ENCODE measurements around the gene SERTAD1. TPM values are rescaled to one million over a fixed set of nuclear protein-coding genes. Genes with fewer than 3 reads are reported as not detected.

SERTAD1 gene
- total and polyA plus RNA-seq, 8 donors: 8.6 to 36.5 (median 11.2) TPM; not detected in 1

DNA sequence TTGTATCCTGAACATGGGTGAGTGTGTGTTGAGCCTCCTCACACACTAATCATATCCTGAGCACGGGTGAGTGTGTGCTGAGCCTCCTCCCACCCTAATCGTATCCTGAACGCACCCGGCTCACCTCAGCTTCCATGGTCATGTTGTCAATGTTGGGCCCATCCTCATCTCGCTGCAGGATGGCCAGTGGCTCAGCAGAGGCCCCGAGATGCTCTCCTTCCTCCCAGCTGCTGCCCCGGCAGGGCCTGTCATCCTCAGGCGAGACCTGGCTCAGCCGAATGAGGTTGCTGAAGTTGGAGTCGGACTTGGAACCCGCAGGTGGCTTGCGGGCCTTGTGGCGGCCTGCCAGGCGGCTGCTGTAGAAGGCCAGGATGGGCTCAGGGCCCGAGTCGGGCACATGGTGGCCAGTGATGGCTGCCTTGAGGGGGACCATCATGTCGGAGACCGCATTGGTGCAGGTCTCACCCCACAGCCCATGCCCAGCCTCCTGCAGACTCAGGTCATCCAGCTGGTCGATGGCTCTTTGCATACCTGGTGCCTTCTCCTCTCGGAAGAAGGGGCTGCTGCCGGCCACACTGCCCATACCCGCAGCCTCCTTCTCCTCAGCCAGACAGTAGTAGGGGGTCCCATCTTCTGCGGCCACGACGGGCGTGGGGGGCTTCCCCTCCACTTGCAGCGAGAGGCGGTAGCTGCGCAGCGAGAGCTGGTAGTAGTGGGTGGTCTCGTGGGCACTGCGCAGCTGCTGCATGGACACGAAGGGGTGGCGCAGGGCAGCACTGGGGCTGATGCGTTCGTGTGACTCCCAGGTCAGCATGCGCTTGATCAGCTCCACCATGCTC is 45.4 kb downstream of the SERTAD1 start:
- intact Hi-C loops (cut with DNase I; ENCODE audit: low total_unique reads): no loop called here
- no peak for TF ChIP-seq POLR2A (IDR thresholded peaks at IDR 0.05)
- TF ChIP-seq, protein P1, sequence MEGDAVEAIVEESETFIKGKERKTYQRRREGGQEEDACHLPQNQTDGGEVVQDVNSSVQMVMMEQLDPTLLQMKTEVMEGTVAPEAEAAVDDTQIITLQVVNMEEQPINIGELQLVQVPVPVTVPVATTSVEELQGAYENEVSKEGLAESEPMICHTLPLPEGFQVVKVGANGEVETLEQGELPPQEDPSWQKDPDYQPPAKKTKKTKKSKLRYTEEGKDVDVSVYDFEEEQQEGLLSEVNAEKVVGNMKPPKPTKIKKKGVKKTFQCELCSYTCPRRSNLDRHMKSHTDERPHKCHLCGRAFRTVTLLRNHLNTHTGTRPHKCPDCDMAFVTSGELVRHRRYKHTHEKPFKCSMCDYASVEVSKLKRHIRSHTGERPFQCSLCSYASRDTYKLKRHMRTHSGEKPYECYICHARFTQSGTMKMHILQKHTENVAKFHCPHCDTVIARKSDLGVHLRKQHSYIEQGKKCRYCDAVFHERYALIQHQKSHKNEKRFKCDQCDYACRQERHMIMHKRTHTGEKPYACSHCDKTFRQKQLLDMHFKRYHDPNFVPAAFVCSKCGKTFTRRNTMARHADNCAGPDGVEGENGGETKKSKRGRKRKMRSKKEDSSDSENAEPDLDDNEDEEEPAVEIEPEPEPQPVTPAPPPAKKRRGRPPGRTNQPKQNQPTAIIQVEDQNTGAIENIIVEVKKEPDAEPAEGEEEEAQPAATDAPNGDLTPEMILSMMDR (IDR thresholded peaks at IDR 0.05): no peak
- TF ChIP-seq POLR2AphosphoS5 (IDR thresholded peaks at IDR 0.05): no peak
- TF ChIP-seq EP300 (IDR thresholded peaks at IDR 0.05): no peak
- no peak overlapping the region for H3K4me3 ChIP-seq

DNA sequence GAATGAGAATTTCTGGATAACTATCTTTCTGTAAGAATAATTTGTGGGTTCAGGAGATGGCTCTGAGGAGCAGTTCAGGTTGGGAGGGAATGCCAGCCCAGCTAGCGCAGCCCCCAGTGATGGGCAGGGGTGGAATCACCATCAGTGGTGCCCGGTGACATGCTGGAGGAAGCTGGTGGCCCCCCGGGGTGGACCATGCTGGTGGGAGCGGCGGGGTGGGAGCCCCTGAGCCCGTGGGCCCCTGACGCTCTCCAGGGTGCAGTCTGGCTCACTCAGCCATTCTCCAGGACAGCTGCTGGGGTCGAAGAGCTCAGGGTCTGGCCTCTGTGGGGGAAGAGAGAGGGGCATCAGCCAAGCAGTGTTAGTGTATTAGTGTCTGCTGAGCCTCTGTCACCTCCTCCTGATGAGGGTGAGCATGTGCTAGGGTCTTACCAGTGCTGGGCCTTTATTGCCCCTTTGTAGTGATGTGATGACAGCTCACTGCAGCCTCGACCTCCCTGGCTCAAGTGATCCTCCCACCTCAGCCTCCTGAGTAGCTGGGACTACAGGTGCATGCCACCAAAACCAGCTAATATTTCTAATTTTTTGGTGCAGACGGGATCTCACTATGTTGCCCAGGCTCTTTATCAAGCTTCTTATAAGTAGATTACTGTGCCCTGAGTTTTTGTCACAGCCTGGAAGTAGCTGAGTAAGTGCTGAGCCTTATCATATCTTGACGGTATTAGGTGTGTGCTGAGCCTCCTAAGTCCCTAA is 46.2 kb downstream of the SERTAD1 start:
- H3K4me1 ChIP-seq: no peaks in the 10 kb centered on the region
- H3K36me3 ChIP-seq: peaks cover 17 to 65% (median 60%) of the 10 kb centered on the region in 4 donors
- H3K4me3 ChIP-seq: no peak overlapping the region
- 81 to 86% (median 84%) methylated on average over 10 to 11 of the region's 11 CpGs for WGBS, 5 donors
- H3K27ac ChIP-seq: no peak overlapping the region
- TF ChIP-seq POLR2A (IDR thresholded peaks at IDR 0.05): no peak
- TF ChIP-seq EP300 (IDR thresholded peaks at IDR 0.05): no peak
- TF ChIP-seq POLR2AphosphoS5 (IDR thresholded peaks at IDR 0.05): no peak
- TF ChIP-seq, protein P1 (IDR thresholded peaks at IDR 0.05): no peak
- no peaks in the 10 kb centered on the region for H3K27me3 ChIP-seq
- H3K9me3 ChIP-seq: no peaks in the 10 kb centered on the region
- intact Hi-C loops (cut with DNase I; ENCODE audit: low total_unique reads): no loop called here
- DNase-seq: no peak

More for the DNA sequence above, 45.4 kb downstream of the SERTAD1 start:
- no peak for DNase-seq
- H3K36me3 ChIP-seq: peaks cover 13 to 57% (median 53%) of the 10 kb centered on the region in 4 donors
- WGBS, 5 donors: 84 to 90% (median 88%) methylated on average over 27 to 37 of the region's 37 CpGs
- no peaks in the 10 kb centered on the region for H3K4me1 ChIP-seq
- H3K27ac ChIP-seq: no peak overlapping the region
- H3K9me3 ChIP-seq: no peaks in the 10 kb centered on the region
- no peaks in the 10 kb centered on the region for H3K27me3 ChIP-seq

DNA sequence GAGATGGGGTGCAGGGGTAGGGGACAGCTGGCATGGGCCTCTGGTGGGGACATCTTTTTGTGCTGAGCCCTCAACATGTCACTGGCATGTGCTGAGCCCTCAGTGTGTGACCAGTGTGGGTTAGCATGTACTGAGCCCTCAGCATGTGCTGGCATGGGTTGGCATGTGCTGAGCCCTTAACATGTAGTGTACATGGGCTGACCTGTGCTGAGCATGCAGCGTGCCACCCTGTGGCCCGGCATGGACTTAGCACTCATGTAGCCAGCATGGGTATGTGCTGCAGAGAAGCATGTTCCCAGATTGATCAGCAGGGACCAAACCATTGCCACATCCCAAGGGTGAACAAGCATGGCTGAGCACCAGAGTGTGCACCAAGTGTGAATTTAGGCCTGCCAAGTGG is 47.3 kb downstream of the SERTAD1 start:
- H3K4me1 ChIP-seq: no peaks in the 10 kb centered on the region
- intact Hi-C loops (cut with DNase I; ENCODE audit: low total_unique reads): no loop called here
- 60 to 100% (median 82%) methylated on average over 1 to 2 of the region's 2 CpGs for WGBS, 5 donors

DNA sequence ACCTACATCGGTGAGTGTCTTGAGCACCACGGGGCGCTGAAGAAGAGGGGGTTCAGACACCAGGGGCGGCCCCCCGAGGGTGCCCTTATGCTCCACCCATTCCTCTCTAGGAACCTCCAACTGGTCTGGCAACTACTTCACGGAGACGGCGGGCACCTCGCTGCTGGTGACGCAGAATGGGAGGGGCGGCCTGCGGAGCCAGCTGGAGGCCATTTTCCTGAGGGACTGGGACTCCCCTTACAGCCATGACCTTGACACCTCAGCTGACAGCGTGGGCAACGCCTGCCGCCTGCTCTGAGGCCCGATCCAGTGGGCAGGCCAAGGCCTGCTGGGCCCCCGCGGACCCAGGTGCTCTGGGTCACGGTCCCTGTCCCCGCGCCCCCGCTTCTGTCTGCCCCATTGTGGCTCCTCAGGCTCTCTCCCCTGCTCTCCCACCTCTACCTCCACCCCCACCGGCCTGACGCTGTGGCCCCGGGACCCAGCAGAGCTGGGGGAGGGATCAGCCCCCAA is 47.9 kb downstream of the SERTAD1 start:
- Histone ChIP-seq H3K9me3 (no peaks in the 10 kb centered on the region), H3K27ac (no peak overlapping the region), H3K4me1 (no peaks in the 10 kb centered on the region), H3K4me3 (no peak overlapping the region), H3K36me3 (peaks cover 18 to 82% (median 77%) of the 10 kb centered on the region in 4 donors), H3K27me3 (no peaks in the 10 kb centered on the region)
- TF ChIP-seq POLR2AphosphoS5 (IDR thresholded peaks at IDR 0.05) (no peak), POLR2A (IDR thresholded peaks at IDR 0.05) (no peak), EP300 (IDR thresholded peaks at IDR 0.05) (no peak)
- TF ChIP-seq, protein P1 (IDR thresholded peaks at IDR 0.05): no peak
- intact Hi-C loops (cut with DNase I; ENCODE audit: low total_unique reads): no loop called here
- 90 to 95% (median 91%) methylated on average over 9 to 25 of the region's 25 CpGs for WGBS, 5 donors
- no peak for DNase-seq

More for the DNA sequence above, 47.3 kb downstream of the SERTAD1 start:
- Histone ChIP-seq H3K4me3 (no peak overlapping the region), H3K36me3 (peaks cover 17 to 76% (median 71%) of the 10 kb centered on the region in 4 donors), H3K27ac (no peak overlapping the region), H3K9me3 (no peaks in the 10 kb centered on the region), H3K27me3 (no peaks in the 10 kb centered on the region)
- DNase-seq: no peak
- TF ChIP-seq POLR2AphosphoS5 (IDR thresholded peaks at IDR 0.05): no peak
- TF ChIP-seq POLR2A (IDR thresholded peaks at IDR 0.05): no peak
- TF ChIP-seq, protein P1 (IDR thresholded peaks at IDR 0.05): no peak
- no peak for TF ChIP-seq EP300 (IDR thresholded peaks at IDR 0.05)
